IPS-20b (cell line): ENCODE measurements around the gene ALDH5A1.

Experiments used
- H3K27ac ChIP-seq: one replicate; pipeline ENCODE4 v1.5.1; 2013; ENCODE audit warnings: low read length
- H3K27me3 ChIP-seq: 2 replicates; pipeline ENCODE4 v1.6.1; 2013; ENCODE audit warnings: mild to moderate bottlenecking, low read length, inconsistent platforms; ENCODE audit not compliant: insufficient read depth
- H3K36me3 ChIP-seq: 2 replicates; pipeline ENCODE4 v1.6.1; 2013; ENCODE audit warnings: low read depth, mild to moderate bottlenecking, inconsistent platforms, low read length, moderate library complexity; ENCODE audit not compliant: insufficient read depth
- H3K4me1 ChIP-seq: 2 replicates; pipeline ENCODE4 v1.6.1; 2013; ENCODE audit warnings: mild to moderate bottlenecking, control low read depth, inconsistent platforms, low read length, moderate library complexity; ENCODE audit not compliant: insufficient read depth
- H3K4me3 ChIP-seq: 2 replicates; pipeline ENCODE4 v1.5.1; 2013; ENCODE audit warnings: mild to moderate bottlenecking, low read length, inconsistent platforms
- H3K9ac ChIP-seq: 2 replicates; pipeline ENCODE4 v1.6.1; 2013; ENCODE audit warnings: low read depth, mild to moderate bottlenecking, inconsistent platforms, low read length, moderate library complexity
- H3K9me3 ChIP-seq: 2 replicates; pipeline ENCODE4 v1.6.1; 2013; ENCODE audit warnings: mild to moderate bottlenecking, low read depth, low read length, inconsistent platforms; ENCODE audit not compliant: insufficient read depth

The ALDH5A1 gene

GRCh38 chr6:24489881-24490280 lies 4.9 kb upstream of the ALDH5A1 start:
- Histone ChIP-seq H3K9ac (no peak overlapping the region), H3K36me3 (no peaks in the 10 kb centered on the region), H3K27me3 (peaks cover 16% of the 10 kb centered on the region), H3K4me3 (no peak overlapping the region), H3K9me3 (no peaks in the 10 kb centered on the region), H3K27ac (no peak overlapping the region), H3K4me1 (no peaks in the 10 kb centered on the region; the same call in 1 of the 2 replicates)

GRCh38 chr6:24490948-24491347 lies 3.8 kb upstream of the ALDH5A1 start:
- Histone ChIP-seq H3K36me3 (no peaks in the 10 kb centered on the region), H3K27ac (no peak overlapping the region), H3K9ac (no peak overlapping the region), H3K4me3 (no peak overlapping the region), H3K9me3 (no peaks in the 10 kb centered on the region), H3K27me3 (peaks cover 20% of the 10 kb centered on the region), H3K4me1 (peaks cover 3% of the 10 kb centered on the region; the same call in 1 of the 2 replicates)

GRCh38 chr6:24492475-24492874 lies 2.3 kb upstream of the ALDH5A1 start:
- Histone ChIP-seq H3K9ac (no peak overlapping the region), H3K4me3 (no peak overlapping the region), H3K9me3 (no peaks in the 10 kb centered on the region), H3K36me3 (no peaks in the 10 kb centered on the region), H3K27ac (no peak overlapping the region), H3K27me3 (peaks cover 32% of the 10 kb centered on the region), H3K4me1 (peaks cover 3% of the 10 kb centered on the region; the same call in 1 of the 2 replicates)

GRCh38 chr6:24493945-24494820 lies 586 bp upstream of the ALDH5A1 start:
- Histone ChIP-seq H3K27me3 (peaks cover 32% of the 10 kb centered on the region), H3K9ac (peak overlapping the region; percentile 68; the same call in 1 of the 2 replicates), H3K4me1 (peaks cover 3% of the 10 kb centered on the region; the same call in 1 of the 2 replicates), H3K9me3 (no peaks in the 10 kb centered on the region), H3K36me3 (no peaks in the 10 kb centered on the region), H3K27ac (no peak overlapping the region), H3K4me3 (peak overlapping the region; percentile 71)

GRCh38 chr6:24497254-24497970 lies 2.6 kb downstream of the ALDH5A1 start:
- H3K27me3 ChIP-seq: peaks cover 32% of the 10 kb centered on the region
- H3K9ac ChIP-seq: no peak overlapping the region
- H3K27ac ChIP-seq: no peak overlapping the region
- H3K9me3 ChIP-seq: no peaks in the 10 kb centered on the region
- no peaks in the 10 kb centered on the region for H3K36me3 ChIP-seq
- peaks cover 3% of the 10 kb centered on the region; the same call in 1 of the 2 replicates for H3K4me1 ChIP-seq
- H3K4me3 ChIP-seq: no peak overlapping the region

GRCh38 chr6:24500683-24501082 lies 5.9 kb downstream of the ALDH5A1 start:
- H3K9me3 ChIP-seq: no peaks in the 10 kb centered on the region
- no peaks in the 10 kb centered on the region for H3K36me3 ChIP-seq
- H3K27ac ChIP-seq: no peak overlapping the region
- H3K27me3 ChIP-seq: peaks cover 14% of the 10 kb centered on the region
- no peak overlapping the region for H3K9ac ChIP-seq
- no peak overlapping the region for H3K4me3 ChIP-seq
- H3K4me1 ChIP-seq: peaks cover 2% of the 10 kb centered on the region; the same call in 1 of the 2 replicates

GRCh38 chr6:24501374-24501773 lies 6.6 kb downstream of the ALDH5A1 start:
- no peaks in the 10 kb centered on the region for H3K9me3 ChIP-seq
- H3K9ac ChIP-seq: no peak overlapping the region
- H3K27ac ChIP-seq: no peak overlapping the region
- no peaks in the 10 kb centered on the region for H3K36me3 ChIP-seq
- H3K4me3 ChIP-seq: no peak overlapping the region
- peaks cover 7% of the 10 kb centered on the region for H3K27me3 ChIP-seq
- H3K4me1 ChIP-seq: no peaks in the 10 kb centered on the region

- peaks cover 2% of the 10 kb centered on the region for H3K27me3 ChIP-seq
- H3K36me3 ChIP-seq: no peaks in the 10 kb centered on the region
- no peaks in the 10 kb centered on the region for H3K4me1 ChIP-seq
- H3K4me3 ChIP-seq: no peak overlapping the region
- no peak overlapping the region for H3K27ac ChIP-seq
- no peak overlapping the region for H3K9ac ChIP-seq
- H3K9me3 ChIP-seq: no peaks in the 10 kb centered on the region
Observed at GRCh38 chr6:24501914-24502313, 7.1 kb downstream of the ALDH5A1 start.

- Histone ChIP-seq H3K4me1 (no peaks in the 10 kb centered on the region), H3K36me3 (no peaks in the 10 kb centered on the region), H3K27ac (no peak overlapping the region), H3K9ac (no peak overlapping the region), H3K4me3 (no peak overlapping the region), H3K9me3 (no peaks in the 10 kb centered on the region), H3K27me3 (no peaks in the 10 kb centered on the region)
Observed at GRCh38 chr6:24504287-24504648, 9.5 kb downstream of the ALDH5A1 start.

- Histone ChIP-seq H3K4me3 (no peak overlapping the region), H3K27me3 (no peaks in the 10 kb centered on the region), H3K27ac (no peak overlapping the region), H3K4me1 (no peaks in the 10 kb centered on the region), H3K36me3 (no peaks in the 10 kb centered on the region), H3K9ac (no peak overlapping the region), H3K9me3 (no peaks in the 10 kb centered on the region)
Observed at GRCh38 chr6:24504649-24505586, 10.1 kb downstream of the ALDH5A1 start.

GRCh38 chr6:24506814-24507520 lies 12.2 kb downstream of the ALDH5A1 start:
- no peaks in the 10 kb centered on the region for H3K36me3 ChIP-seq
- H3K9ac ChIP-seq: no peak overlapping the region
- no peak overlapping the region for H3K27ac ChIP-seq
- peaks cover 5% of the 10 kb centered on the region; the same call in 1 of the 2 replicates for H3K4me1 ChIP-seq
- H3K9me3 ChIP-seq: no peaks in the 10 kb centered on the region
- H3K27me3 ChIP-seq: no peaks in the 10 kb centered on the region
- no peak overlapping the region for H3K4me3 ChIP-seq
